Fibroblast of lung (primary cell): Measurements from ENCODE around the gene NBEA.
"Not testable (repeated sequence)": the region's sequence is repeated elsewhere in the genome, so short reads cannot be mapped to it uniquely, and the experiment has no call there.

Experiments used
- EZH2 ChIP-seq: IDR thresholded peaks from 2 replicates; pipeline ENCODE4 v1.5.1; 2012; ENCODE audit warnings: low read length, control low read depth, mild to moderate bottlenecking; ENCODE audit errors: missing control alignments
- TF ChIP-seq, protein P1 (sequence below), 2 donors: IDR thresholded peaks in 1 of 2; conservative IDR thresholded peaks in 1 of 2; 1 replicate in 1 of 2; 2 replicates in 1 of 2; pipeline ENCODE4 v1.5.1; 2011 to 2012; ENCODE audit warnings: low read length in 2 of 2, control low read depth in 1 of 2, inconsistent platforms in 1 of 2, low read depth in 1 of 2, mild to moderate bottlenecking in 1 of 2

DNA sequence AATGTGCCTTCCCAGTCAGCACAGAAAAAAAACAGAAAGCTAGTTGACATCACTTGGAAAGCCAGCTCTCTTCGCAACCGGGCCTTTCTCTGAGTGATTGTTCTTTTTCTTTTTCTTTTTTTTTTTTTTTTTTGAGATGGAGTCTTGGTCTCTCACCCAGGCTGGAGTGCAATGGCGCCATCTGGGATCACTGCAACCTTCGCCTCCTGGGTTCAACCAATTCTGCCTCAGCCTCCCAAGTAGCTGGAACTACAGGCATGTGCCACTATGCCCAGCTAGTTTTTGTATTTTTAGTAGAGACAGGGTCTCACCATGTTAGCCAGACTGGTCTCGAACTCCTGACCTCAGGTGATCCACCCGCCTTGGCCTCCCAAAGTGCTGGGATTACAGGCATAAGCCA, 735.8 kb downstream of the NBEA start:
- TF ChIP-seq, protein P1, sequence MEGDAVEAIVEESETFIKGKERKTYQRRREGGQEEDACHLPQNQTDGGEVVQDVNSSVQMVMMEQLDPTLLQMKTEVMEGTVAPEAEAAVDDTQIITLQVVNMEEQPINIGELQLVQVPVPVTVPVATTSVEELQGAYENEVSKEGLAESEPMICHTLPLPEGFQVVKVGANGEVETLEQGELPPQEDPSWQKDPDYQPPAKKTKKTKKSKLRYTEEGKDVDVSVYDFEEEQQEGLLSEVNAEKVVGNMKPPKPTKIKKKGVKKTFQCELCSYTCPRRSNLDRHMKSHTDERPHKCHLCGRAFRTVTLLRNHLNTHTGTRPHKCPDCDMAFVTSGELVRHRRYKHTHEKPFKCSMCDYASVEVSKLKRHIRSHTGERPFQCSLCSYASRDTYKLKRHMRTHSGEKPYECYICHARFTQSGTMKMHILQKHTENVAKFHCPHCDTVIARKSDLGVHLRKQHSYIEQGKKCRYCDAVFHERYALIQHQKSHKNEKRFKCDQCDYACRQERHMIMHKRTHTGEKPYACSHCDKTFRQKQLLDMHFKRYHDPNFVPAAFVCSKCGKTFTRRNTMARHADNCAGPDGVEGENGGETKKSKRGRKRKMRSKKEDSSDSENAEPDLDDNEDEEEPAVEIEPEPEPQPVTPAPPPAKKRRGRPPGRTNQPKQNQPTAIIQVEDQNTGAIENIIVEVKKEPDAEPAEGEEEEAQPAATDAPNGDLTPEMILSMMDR (conservative IDR thresholded peaks at IDR 0.05 in 1 of 2, IDR thresholded peaks at IDR 0.05 in 1 of 2; ENCODE audit: low read depth in 1 of 2, low read length in 2 of 2), result not testable (repeated sequence)
- not testable (repeated sequence) for TF ChIP-seq EZH2
